Calu3 (cell line): ENCODE measurements around the gene MYADM. TPM values are rescaled to one million over a fixed set of nuclear protein-coding genes. Genes with fewer than 3 reads are reported as not detected.

Experiments used
- BruUV-seq: library from RNA; stranded (reverse); fragments of 400-500 nt; replicated peaks from 2 replicates; lab custom pipeline; 2021; lab: Mats Ljungman, UMichigan
- CTCF ChIA-PET: fragments of 300-600 bp; sonication (Branson Sonifier 250); formaldehyde crosslinking; loops from one replicate; lab custom pipeline; 2022; ENCODE audit warnings: antibody characterized with exemption; lab: Charles Lee
- DNase-seq: peaks from one replicate; pipeline ENCODE4 v3.0.0; 2022
- H3K27ac Mint-ChIP-seq: one replicate; pipeline ENCODE4 v1.8.0; 2022; ENCODE audit warnings: mixed read lengths; ENCODE audit not compliant: unreplicated experiment
- H3K27me3 Mint-ChIP-seq: one replicate; pipeline ENCODE4 v1.8.0; 2022; ENCODE audit warnings: mixed read lengths; ENCODE audit not compliant: unreplicated experiment
- H3K36me3 Mint-ChIP-seq: one replicate; pipeline ENCODE4 v1.8.0; 2022; ENCODE audit warnings: mild to moderate bottlenecking, moderate library complexity, mixed read lengths; ENCODE audit not compliant: insufficient read depth, unreplicated experiment
- H3K4me1 Mint-ChIP-seq: one replicate; pipeline ENCODE4 v1.8.0; 2022; ENCODE audit warnings: mild to moderate bottlenecking, low read depth, mixed read lengths; ENCODE audit not compliant: unreplicated experiment
- H3K4me3 Mint-ChIP-seq: one replicate; pipeline ENCODE4 v1.8.0; 2022; ENCODE audit warnings: mild to moderate bottlenecking, low read depth, moderate library complexity, mixed read lengths; ENCODE audit not compliant: unreplicated experiment
- H3K9me3 Mint-ChIP-seq: one replicate; pipeline ENCODE4 v1.8.0; 2022; ENCODE audit warnings: low read depth, mixed read lengths; ENCODE audit not compliant: unreplicated experiment
- intact Hi-C: fragments of 100-400 bp; cut with micrococcal nuclease; formaldehyde crosslinking; loops from one replicate; pipeline ENCODE4 v1.10.0; 2022; ENCODE audit not compliant: unreplicated experiment
- total RNA-seq: library from RNA; stranded (reverse); gene quantifications from 2 replicates; pipeline ENCODE4 v1.2.3, GENCODE V29; 2022
- TF ChIP-seq, protein P1 (sequence below): fragments of 200-600 bp; IDR thresholded peaks from one replicate; pipeline ENCODE4 v1.8.0; 2022; ENCODE audit warnings: antibody characterized with exemption; ENCODE audit not compliant: unreplicated experiment

The MYADM gene
- total RNA-seq, 1 experiment from 2014 or later: 464 TPM

DNA sequence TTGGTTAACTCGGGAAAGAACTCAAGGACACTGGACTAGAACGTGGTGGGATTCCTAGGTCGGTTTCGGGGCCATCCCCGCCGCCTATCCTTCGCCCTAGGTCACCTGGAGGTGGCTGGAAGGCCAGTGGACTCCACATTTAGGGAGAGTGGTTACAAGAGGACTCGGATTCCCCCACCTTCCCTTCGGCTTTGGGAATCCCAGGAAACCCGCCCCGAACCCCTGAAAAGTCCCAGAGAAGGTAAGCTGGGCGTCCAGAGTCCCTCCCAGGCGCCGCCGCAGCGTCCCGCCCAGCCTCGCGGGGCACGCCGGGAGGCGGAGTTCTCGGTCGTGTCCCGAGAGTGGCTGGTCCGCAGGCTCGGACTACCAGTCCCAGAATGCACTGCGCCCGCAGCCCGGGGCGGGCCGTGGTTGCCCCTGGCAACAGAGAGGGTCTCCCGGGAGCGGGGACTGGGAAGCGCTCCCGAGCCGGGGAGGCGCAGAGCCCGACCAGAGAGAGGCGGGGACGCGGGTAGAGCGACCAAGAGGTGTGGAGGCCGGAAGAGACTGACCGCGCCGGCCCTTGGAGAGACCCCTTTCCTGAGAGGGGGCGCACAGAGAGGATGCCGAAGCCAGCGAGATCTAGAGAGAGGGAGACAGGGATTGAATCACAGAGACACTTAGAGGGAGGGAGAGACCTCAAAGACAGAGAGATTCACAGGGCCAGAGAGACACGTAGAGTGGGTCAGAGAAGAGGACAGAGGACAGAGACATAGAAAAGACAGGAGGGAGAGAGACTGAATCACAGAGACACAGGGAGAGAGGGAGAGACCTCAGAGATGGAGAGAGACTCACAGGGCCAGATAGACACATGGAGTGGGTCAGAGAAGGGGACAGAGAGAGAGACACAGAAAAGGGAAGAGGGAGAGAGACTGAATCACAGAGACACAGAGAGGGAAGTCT lies 11.7 kb downstream of the MYADM start:
- intact Hi-C loops: loop anchor here (1.0 kb wide), 1 partner anchor 37 kb away; no protein-coding TSS in a partner anchor
- CTCF ChIA-PET: interaction anchor here (0.6 to 1.2 kb wide), 4 partner anchors 18 to 297 kb away, joined by 3 to 5 read pairs (median 4); no protein-coding TSS in a partner anchor

DNA sequence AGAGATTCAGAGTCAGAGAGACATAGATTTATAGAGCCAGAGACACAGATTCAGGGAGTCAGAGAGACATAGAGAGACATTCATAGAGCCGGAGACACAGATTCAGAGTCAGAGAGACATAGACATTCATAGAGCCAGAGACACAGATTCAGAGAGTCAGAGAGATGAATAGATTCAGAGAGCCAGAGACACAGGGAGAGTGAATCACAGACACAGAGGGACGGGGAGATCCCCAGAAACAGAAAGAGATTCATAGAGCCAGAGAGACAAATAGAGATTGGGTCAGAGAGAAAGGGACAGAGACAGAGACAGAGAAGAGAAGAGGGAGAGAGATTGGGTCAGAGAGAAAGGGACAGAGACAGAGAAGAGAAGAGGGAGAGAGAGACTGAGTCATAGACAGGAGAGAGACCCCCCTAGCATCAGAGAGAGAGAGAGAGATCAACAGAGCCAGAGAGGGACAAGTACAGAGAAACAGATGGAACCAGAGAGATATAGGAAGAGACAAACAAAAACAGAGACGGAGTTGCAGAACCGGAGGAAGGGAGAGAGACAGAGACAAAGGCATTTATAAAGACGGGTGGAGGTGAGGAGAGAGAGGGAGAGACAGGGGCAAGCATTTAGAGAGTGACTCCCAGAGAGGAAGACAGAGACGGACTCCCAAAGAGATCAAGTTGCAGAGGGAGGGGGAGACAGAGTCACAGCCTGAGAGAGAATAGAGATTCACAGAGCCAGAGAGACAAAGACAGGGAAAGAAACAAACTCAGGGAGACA lies 13.2 kb downstream of the MYADM start:
- CTCF ChIA-PET: interaction anchor here (1.2 to 2.5 kb wide), 5 partner anchors 9 to 149 kb away, joined by 3 to 29 read pairs (median 10); partner anchors contain the start of gene MYADM
- no TSS peak for BruUV-seq
- no peak overlapping the region for H3K27ac Mint-ChIP-seq
- no peak overlapping the region for H3K4me3 Mint-ChIP-seq
- peaks cover 26% of the 10 kb centered on the region for H3K4me1 Mint-ChIP-seq
- intact Hi-C loops: no loop called here
- peaks cover 39% of the 10 kb centered on the region for H3K36me3 Mint-ChIP-seq
- H3K9me3 Mint-ChIP-seq: no peaks in the 10 kb centered on the region
- TF ChIP-seq, protein P1, sequence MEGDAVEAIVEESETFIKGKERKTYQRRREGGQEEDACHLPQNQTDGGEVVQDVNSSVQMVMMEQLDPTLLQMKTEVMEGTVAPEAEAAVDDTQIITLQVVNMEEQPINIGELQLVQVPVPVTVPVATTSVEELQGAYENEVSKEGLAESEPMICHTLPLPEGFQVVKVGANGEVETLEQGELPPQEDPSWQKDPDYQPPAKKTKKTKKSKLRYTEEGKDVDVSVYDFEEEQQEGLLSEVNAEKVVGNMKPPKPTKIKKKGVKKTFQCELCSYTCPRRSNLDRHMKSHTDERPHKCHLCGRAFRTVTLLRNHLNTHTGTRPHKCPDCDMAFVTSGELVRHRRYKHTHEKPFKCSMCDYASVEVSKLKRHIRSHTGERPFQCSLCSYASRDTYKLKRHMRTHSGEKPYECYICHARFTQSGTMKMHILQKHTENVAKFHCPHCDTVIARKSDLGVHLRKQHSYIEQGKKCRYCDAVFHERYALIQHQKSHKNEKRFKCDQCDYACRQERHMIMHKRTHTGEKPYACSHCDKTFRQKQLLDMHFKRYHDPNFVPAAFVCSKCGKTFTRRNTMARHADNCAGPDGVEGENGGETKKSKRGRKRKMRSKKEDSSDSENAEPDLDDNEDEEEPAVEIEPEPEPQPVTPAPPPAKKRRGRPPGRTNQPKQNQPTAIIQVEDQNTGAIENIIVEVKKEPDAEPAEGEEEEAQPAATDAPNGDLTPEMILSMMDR: no peak
- DNase-seq: no peak
- no peaks in the 10 kb centered on the region for H3K27me3 Mint-ChIP-seq

More for the DNA sequence above, 11.7 kb downstream of the MYADM start:
- no peak overlapping the region for H3K27ac Mint-ChIP-seq
- peaks cover 31% of the 10 kb centered on the region for H3K4me1 Mint-ChIP-seq
- TF ChIP-seq, protein P1: no peak
- H3K36me3 Mint-ChIP-seq: peaks cover 44% of the 10 kb centered on the region
- no peak overlapping the region for H3K4me3 Mint-ChIP-seq
- H3K27me3 Mint-ChIP-seq: no peaks in the 10 kb centered on the region
- no TSS peak for BruUV-seq
- no peaks in the 10 kb centered on the region for H3K9me3 Mint-ChIP-seq
- peak; percentile 99 for DNase-seq

- CTCF ChIA-PET: interaction anchor here (0.6 to 2.5 kb wide), 12 partner anchors 10 to 255 kb away, joined by 3 to 29 read pairs (median 4); partner anchors contain the start of genes CNOT3 and MYADM
- no TSS peak for BruUV-seq
- H3K27ac Mint-ChIP-seq: no peak within 1 kb of the TSS
- H3K36me3 Mint-ChIP-seq: peaks cover 37% of the 10 kb centered on the region
- DNase-seq: peak; percentile 96
- no peaks in the 10 kb centered on the region for H3K9me3 Mint-ChIP-seq
- no peaks in the 10 kb centered on the region for H3K27me3 Mint-ChIP-seq
- no peak within 1 kb of the TSS for H3K4me3 Mint-ChIP-seq
- TF ChIP-seq, protein P1: peak; percentile 72
- H3K4me1 Mint-ChIP-seq: peaks cover 23% of the 10 kb centered on the region
- intact Hi-C loops: no loop called here
Measured at GRCh38 chr19:53881482-53882390, 14.1 kb downstream of the MYADM start, which contains the start of gene PRKCG. TSS of gene PRKCG (plus strand) at chr19:53882197. CDS start at chr19:53882495, 298 bp downstream.
